NCI-H524 (cell line): Measurements from ENCODE around the gene PYGO2.
"Not testable (repeated sequence)": the region's sequence is repeated elsewhere in the genome, so short reads cannot be mapped to it uniquely, and the experiment has no call there.

Experiments used
- DNase-seq, 2 experiments: peaks; one replicate each; lab custom pipeline; 2025; lab: John Stamatoyannopoulos, UW

Gene PYGO2

DNA sequence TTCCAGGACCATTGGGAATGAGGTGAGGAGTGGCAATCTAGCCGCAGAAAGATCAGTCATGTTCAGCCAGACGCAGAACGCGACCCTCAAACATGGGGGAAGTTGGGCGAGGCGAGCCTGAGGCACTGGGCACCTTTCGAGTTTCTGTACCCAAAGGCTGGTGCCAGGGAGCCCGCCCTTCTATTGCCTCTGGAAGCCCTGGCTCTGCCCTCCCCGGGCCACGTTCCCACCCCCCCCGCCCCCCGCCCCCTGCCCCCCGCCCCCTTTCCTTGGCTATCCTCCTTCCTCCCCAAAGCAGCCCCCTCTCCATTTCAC lies 38.8 kb upstream of the PYGO2 start:
- DNase-seq, result peak in 1 of 2 experiments; percentile 50

DNA sequence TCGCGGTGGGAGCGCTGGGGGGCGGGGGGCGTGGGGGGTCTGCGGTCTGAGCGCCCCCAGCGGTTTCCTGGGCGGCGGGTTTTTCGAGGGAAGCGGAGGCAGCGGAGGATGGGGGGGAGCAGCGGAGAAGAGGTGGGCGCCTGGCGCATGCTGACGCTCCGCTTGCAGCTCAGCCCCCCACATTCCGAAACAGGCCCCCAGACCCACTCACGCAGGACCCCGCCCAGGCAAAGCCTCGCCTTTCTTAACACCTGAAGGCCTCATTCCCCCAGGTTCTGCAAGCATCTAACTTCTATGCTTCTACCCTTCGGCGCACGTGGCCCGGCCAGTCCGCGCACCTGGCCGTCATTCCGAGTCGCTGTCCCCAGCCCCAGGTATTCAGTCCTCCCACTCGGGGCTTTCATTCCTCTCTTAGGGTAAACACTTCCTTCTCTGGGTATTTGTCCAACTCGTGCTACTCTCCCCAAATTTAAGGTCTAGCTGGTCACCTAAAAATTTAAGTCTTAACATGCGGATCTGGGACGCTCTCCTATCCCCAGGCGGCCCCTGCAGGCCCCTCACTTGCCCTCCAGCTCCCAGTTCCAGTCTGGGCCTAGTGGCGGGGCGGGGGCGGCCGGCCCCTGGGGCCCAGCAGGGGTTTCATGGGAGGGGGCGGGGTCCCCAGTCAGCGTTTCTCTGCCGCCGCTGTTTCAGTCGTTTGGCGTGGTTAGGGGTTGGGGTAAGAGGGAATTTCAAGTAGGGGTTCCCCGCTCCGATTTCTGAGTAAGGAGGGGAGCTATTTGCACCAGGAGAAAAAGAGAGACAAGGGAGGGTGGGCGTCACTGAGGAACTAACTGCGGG lies 38.2 kb upstream of the PYGO2 start:
- no peak for DNase-seq

DNA sequence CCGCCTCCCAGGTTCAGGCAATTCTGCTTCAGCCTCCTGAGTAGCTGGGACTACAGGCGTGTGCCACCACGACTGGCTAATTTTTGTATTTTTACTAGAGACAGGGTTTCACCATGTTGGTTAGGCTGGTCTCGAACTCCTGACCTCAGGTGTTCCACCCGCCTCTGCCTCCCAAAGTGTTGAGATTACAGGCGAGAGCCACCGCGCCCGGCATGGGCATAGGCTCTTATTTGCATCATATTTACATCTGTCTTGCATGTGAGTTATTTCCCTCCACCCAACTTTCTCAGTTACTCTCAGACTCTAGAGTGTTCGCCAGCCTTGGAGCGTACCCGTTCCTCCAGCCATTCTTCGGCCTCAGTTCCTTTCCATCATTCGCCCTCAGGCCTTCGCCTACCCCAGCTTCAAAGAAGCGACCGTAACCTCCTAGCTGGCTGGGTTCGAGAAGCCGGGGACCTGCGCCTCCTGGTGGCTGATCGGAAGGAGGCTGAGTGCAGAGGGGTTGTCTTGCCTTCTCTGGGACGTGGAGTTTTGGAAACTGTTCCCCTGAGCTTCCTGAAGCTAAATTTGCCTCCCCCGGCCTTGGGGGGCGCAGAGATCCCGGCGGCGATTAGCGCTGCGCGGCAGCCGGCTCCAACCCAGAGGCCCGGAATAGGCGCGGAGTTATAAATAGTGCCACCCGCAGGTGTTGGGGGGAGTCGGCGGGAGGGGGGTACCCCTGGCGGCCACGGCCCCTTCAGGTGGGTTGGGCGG lies 37.4 kb upstream of the PYGO2 start:
- DNase-seq, result peak in 1 of 2 experiments; percentile 40

DNA sequence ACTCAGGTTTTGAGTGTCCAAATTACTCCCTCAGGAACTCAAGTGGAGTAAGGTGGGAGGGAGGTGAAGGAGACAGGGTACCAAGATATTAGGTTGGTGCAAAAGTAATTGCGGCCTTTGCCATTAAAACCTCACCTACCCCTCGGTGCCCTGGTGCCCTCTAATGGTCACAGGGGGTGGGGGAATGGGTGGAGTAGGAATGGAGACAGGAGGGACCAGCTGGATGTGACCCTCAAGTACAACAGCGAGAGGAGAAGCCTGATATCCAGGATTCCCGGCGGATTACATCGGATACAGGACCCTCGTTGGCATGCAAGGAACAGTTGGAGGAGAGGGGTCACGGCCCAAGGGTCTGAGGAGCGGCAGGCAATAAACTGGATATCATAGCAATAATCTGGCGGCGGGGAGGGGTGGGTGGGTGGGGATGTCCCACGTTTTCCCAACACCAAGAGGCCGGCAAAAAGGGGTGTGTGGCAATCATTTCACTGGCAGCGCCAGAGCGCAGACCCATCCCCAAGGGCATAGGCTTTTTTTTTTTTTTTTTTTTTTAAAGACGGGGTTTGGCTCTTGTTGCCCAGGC lies 36.7 kb upstream of the PYGO2 start:
- DNase-seq, result no peak

DNA sequence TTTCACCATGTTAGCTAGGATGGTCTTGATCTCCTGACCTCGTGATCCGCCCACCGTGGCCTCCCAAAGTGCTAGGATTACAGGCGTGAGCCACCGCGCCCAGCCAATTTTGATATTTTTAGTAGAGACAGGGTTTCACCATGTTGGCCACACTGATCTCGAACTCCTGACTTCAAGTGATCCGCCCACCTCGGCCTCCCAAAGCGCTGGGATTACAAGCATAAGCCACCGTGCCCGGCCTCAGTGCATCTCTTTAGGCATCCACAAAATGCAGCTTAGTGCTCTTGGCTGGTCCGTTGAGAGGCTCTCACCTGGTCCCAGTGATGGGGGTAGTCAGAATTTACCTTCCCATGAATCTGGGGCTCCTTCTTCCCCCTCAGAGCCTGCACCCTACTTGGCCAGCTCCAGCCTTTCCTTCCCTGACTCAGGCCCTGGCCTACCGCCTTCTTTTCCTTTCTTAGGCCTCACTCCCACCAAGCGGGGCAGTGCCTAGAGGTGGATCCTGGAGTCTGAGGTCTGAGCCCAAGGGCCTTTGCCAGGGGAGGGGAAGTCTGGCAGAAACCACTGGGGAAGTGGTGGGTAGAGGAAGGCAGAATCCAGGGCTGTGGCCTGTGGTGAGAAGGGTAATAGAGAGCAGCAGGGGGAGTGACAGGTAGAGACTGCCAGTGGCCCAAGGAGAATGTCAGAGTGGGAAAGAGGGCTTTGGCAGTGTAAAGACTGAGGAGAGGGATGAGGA lies 35.6 kb upstream of the PYGO2 start:
- no peak for DNase-seq

DNA sequence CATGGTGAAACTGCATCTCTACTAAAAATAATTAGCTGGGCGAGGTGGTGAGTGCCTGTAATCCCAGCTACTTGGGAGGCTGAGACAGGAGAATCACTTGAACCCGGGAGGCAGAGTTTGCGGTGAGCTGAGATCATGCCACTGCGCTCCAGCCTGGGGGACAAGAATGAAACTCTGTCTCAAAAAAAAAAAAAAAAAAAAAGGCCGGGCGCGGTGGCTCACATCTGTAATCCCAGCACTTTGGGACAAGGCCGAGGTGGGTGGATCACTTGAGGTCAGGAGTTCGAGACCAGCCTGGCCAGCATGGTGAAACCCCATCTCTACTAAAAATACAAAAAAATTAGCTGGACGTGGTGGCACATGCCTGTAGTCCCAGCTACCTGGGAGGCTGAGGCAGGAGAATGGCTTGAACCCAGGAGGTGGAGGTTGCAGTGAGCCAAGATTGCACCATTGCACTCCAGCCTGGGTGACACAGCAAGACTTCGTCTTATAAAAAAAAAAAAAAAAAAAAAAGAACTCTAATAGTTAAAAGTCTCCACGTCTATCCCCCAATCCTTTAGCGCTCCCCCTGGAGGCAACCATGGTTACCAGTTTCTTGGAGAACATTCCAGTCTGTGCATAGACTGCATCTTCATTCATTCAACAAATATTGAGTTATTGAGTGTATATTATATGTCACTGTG lies 33.9 kb upstream of the PYGO2 start:
- DNase-seq, result peak in 1 of 2 experiments; percentile 44

DNA sequence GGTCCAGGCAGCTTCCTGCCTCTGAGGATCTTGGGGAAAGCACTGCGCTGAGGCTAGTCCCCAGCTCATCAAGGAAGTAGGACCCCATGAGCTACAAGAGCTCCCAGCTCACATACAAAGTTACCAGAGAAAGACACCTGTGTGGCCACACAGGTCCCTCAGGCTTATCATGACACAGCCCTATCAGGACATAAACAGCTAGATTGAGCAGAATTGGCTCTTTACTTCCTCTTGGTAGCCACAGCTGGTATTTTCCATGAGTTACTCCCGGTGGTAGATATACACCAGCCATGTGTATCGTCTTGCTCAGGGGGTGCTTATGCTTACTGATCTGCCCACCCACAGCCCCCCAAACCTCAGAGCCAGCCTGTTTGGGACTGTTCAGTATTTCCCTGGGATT lies 33.0 kb upstream of the PYGO2 start:
- no peak for DNase-seq

DNA sequence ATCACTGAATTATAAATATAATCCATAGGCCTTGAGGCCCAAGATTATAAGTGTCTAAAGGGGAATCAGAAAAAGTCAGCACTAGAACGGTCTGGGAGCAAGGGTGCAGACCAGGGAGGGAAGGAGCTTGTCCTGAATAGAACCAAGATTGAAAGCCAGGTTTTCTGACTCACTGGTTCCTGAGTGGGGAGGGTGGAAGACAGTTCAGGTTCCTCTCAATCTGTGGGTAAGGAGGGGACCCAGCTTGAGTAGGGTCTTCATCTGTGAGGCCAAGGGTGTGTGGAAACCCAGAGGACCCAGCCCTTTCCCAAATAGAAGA lies 32.6 kb upstream of the PYGO2 start:
- DNase-seq, result no peak

DNA sequence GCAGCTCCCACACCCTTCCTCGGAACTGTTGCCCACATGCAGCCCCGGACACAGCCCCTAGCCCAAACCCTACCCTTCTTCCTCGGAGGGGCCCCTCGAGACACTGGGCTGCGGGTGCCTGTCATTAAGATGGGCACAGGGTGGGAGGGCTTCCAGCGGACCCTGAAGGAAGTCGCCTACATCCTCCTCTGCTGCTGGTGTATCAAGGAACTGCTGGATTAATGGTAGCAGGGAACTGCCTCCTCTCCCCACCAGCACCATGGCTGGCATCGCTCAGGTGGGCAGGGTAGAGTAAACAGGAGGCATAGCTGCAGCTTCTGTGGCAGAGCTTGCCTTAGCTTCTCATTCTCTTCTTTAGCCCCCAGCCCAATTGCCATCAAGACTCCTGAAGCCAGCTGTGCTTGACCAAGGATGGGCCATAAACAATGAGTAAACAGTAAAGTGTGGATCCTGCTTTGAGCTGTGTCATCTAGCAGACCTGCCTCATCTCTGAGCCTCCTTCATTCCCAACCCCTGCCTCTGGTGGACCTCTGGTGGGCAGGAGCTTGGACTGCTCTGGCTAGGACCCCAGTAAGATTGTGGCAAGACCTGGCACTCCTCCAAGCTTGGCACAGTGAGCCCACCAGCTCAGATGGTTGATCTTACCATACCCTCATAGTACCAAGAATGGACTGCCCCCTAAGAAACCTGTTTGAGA lies 32.1 kb upstream of the PYGO2 start, which contains the start of gene LENEP:
Gene LENEP (plus strand): TSS at position 15 of the 697 bp plus-strand sequence. CDS start 22 bp downstream, at position 37.
- no peak for DNase-seq

DNA sequence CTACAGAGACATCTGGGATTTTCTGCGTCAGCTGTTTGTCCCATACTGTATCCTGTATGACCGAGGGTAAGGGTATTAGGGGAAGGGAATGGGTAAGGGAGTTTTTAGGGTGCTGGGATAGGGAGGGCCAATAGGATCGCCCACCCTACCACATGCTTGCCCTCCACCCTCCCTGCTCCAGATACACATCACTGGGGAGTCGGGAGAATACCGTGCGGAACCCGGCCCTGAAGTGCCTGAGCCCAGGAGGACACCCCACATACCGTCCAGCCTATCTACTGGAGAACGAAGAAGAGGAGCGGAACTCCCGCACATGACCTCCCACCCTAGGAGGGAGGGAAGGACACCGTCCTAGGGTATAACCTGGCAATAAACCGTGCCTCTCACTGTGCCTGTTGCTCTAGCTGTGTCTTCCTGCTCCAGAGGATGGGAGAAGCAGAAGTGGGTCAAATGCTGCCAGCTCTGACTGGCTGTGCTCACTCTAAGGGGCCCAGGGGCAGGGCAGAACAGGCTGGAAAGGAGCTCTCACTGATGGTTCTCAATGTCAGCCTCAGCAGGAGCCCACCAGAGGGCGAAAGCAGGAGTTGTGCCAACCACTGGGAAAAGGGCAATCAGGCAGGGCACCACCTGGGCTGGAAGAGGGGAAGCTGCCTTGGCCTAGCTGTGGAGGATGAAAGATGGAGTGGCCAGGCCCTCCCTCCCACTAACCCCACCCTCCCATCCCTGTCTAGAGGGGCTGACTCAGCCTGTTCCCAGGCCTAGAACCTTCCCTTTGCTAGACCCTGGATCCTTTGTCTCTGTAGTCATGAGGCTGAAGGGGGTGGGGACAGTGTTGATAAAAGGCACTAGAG lies 31.4 kb upstream of the PYGO2 start:
- DNase-seq, result peak; percentile 25 to 47

DNA sequence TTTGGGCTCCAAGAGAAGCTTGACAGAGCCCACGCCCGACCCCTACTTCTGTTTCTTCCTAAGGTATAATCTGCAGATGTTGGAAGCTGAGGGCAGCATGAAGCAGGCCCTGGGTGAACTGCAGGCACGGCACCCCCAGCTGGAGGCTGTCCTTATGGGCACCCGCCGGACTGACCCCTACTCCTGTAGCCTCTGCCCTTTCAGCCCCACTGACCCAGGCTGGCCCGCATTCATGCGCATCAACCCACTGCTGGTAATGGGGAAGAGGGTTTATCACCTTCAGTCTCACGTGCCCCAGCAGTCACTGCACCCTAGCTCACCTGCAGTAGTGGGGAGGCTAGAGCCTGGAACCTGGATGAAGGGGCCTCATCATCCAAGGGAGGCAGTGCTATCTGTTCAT lies 28.7 kb upstream of the PYGO2 start:
- DNase-seq, result no peak

DNA sequence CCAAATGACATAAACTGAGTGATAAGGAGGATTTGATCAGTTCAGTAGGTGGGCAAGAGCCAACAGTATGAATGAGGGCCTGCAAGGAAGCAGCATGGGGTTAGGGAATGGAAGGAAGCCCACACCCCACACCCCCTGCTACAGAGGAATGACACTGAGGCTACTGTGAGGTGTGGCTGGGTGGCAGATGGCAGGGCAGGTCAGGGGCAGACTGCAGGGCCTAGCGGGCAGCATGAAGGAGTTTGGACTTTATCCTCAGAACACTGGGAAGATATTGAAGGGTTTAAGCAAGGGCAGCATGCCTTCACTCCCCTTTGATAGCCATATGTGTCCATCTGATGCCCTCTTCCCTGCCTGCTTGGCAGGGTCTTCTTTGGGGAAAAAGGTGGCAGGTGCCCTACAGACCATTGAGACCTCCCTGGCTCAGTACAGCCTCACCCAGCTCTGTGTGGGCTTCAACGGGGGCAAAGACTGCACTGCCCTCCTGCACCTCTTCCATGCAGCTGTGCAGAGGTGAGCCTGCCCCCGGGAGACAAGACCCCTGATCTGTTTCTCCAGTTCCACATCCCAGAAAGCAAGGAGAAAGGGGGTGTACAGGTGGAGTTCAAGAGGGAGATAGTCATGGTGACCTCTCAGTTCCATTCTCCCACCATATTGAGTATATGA lies 27.7 kb upstream of the PYGO2 start:
- DNase-seq, result no peak

DNA sequence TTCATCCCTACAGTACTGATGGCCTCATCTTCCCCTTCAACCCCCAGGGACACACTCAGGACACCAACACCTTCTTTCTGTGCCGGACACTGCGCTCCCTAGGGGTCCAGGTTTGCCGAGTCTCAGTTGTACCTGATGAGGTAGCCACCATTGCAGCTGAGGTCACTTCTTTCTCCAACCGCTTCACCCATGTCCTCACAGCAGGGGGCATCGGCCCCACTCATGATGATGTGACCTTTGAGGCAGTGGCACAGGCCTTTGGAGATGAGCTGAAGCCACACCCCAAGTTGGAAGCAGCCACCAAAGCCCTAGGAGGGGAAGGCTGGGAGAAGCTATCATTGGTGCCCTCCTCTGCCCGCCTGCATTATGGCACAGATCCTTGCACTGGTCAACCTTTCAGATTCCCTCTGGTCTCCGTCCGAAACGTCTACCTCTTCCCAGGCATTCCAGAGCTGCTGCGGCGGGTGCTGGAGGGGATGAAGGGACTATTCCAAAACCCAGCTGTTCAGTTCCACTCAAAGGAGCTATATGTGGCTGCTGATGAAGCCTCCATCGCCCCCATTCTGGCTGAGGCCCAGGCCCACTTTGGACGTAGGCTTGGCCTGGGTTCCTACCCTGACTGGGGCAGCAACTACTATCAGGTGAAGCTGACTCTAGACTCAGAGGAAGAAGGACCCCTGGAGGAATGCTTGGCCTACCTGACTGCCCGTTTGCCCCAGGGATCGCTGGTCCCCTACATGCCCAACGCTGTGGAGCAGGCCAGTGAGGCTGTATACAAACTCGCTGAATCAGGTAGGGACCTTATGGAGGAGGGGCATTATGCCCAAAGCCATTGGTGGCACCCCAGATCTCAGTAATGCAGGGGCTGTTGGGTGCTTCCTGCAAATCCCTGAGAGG lies 26.7 kb upstream of the PYGO2 start:
- DNase-seq, result no peak

DNA sequence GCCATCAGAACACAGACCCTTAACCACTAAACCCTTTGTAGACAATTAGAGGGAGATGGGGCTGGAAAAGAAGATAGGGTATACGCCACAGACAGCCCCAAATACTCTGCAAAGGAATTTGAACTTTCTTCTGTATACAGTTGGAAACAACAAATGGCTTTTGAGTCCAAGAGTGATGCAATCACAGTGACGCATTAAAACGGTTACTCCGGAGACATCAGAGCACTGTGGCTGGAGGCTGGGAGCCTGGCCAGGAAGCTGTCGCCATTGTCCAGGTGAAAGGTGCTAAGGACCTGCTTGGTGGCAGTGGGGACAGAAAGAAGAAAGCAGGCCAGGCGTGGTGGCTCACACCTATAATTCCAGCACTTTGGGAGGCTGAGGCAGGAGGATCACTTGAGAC lies 25.7 kb upstream of the PYGO2 start:
- DNase-seq, result no peak

DNA sequence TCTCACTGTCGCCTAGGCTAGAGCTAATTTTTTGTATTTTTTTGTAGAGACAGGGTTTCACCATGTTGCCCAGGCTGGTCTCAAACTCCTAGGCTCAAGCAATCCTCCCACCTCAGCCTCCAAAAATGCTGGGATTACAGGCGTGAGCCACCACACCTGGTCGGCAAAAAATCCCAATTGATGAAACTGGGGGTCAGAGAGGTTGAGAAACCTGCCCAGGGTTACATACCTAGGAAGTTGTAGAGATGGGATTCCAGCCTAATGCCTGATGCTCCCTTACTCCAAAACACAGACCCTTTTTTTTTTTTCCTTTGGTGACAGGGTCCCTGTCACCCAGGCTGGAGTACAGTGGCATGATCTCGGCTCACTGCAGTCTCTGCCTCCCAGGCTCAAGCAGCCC lies 25.2 kb upstream of the PYGO2 start:
- DNase-seq, result not testable (repeated sequence)

DNA sequence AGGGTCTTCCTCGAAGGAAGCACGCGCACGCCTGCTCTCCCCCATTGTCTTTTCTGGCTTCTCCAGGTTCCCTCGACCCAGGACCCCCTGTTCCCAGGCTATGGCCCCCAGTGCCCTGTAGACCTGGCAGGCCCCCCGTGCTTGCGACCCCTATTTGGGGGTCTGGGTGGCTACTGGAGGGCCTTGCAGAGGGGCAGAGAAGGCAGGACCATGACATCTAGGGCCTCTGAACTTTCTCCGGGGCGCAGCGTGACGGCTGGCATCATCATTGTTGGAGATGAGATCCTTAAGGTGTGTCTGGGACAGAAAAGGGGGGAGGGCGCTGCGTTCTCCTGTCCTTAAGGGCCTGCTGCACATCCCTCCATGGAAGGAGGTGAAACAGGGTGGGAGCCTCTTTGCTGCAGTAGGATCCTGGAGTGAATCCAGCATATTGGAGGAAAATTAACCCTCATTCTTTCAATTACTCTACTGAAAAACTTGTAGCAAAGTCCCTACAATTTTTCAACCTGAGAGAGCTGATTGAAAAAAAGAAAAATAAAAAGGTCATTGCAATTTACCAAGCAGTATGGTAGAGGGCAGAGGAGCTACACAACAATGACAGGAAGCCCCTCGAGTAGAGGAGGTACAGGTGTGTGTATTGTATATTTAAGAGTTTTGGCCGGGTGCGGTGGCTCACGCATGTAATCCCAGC lies 22.3 kb upstream of the PYGO2 start:
- no peak for DNase-seq

DNA sequence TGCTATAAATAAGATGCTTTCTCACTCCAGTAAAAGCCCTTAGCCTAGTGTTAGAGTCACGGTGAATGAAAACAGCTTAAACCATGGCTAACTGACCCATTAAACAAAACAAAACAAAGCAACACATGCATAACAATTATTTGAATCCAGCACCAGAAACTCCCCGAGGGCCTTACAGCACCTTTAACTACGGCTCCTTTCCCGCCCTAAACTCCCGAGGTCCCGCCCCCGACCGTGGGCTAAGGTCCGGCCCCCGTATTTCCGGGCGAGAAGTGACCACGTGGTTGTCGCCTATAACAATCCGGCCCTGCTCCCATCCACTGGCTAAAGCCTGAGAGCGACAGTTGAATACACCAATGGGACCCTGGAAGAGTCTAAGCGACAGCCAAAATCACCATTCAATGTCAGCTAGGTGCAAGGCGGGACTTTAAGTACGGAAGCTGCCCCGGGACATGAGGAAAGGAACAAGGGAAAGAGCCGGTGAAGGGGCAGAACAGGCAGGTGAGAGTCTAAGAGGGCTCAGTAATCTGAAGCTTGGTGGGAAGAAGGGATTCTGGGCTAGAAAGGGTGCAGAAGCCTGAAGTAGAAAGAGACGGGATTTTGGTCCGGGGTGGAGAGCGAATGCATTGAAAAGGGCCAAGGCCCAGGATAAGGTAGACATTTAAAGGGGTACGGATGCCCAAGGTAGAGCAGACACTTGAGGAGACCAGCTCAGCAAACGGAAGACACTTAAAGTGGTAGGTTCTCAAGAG lies 21.5 kb upstream of the PYGO2 start, which contains the start of gene FLAD1:
Gene FLAD1 (plus strand): TSS at position 448 of the 752 bp plus-strand sequence. CDS start 351 bp downstream, outside the sequence.
- DNase-seq, result peak; percentile 97 to 99
